GM19043 (cell line): Measurements from ENCODE around the gene TTF2.
"Not testable (repeated sequence)": the region's sequence is repeated elsewhere in the genome, so short reads cannot be mapped to it uniquely, and the experiment has no call there.

Source experiments
- ATAC-seq: cut with Tn5 transposase; IDR thresholded peaks from one replicate; pipeline ENCODE4 v1.9.1; 2021; ENCODE audit warnings: low read depth; ENCODE audit not compliant: unreplicated experiment

TTF2 gene

GRCh38 chr1:117087686-117088085 lies 27.6 kb downstream of the TTF2 start:
- no peak for ATAC-seq

DNA sequence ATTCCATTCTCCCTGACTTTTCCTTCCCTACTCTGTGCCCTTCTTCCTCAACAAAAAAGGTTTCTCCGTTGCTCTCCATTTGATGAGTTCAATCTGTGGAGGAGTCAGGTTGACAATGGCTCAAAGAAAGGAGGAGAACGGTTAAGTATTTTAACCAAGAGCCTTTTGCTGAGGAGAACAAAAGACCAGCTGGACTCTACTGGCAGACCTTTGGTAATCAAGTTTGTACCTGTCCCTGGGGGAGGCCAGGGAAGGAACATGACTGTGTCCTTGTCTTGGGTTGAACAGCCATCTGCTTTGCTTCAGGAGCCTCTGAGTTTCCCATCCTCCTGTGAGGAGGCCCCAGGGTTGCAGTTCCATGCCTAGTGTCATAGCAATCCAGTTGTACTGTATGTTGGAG lies 29.9 kb downstream of the TTF2 start:
- ATAC-seq: no peak

DNA sequence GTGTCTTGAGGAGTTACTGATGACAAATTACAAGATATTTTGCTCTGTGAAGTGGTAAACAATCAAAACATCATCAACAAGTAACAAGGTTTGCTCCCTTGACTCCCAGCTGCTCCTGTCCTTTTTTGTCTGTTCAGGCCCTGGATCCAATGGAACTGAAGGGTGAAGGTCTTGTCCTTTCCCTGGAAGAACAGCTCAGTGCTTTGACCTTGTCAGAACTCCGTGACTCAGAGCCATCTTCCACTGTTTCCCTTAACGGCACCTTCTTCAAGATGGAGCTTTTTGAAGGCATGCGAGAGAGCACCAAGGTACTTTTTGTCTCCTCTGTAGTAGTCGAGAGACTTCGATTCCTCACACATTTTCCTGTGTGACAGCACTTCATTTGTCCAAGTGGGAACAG lies 32.5 kb downstream of the TTF2 start:
- no peak for ATAC-seq

GRCh38 chr1:117093091-117093534 lies 33.0 kb downstream of the TTF2 start:
- ATAC-seq: no peak

DNA sequence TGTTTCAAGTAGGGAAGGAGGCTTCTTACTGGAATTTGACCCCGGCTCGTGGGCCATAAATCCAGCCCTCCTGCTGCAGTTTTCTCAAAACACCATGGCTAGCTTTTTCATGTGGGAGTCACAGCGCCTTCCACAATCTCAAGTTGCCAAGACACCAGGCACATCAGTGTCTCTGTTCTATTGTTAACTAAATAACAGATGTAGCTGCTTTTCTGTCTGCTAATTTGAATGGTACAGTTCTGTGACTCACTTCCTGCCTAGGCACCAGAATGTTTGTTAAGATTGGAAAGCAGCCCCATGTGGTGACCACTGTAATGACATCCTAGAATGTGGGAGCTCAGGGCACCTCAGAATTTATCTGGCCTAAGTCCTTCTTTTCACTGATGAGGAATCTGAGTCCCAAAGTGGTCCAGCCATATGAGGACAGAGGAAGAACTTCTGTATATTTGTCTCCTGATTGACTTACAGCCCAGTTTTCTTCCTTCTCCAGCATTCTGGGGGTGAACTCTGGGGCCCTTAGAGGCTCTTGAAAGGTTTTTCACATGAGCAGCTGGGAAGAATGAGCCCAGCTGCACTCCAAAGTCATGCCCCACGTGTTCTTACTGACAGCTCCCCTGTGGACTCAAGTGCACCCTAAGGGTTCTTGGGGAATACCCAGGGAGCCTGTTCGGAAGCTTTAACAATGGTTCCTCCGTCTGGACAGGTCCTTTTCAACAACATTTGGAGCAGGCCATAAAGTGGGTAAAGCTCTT lies 33.9 kb downstream of the TTF2 start:
- ATAC-seq: peak; percentile 95

DNA sequence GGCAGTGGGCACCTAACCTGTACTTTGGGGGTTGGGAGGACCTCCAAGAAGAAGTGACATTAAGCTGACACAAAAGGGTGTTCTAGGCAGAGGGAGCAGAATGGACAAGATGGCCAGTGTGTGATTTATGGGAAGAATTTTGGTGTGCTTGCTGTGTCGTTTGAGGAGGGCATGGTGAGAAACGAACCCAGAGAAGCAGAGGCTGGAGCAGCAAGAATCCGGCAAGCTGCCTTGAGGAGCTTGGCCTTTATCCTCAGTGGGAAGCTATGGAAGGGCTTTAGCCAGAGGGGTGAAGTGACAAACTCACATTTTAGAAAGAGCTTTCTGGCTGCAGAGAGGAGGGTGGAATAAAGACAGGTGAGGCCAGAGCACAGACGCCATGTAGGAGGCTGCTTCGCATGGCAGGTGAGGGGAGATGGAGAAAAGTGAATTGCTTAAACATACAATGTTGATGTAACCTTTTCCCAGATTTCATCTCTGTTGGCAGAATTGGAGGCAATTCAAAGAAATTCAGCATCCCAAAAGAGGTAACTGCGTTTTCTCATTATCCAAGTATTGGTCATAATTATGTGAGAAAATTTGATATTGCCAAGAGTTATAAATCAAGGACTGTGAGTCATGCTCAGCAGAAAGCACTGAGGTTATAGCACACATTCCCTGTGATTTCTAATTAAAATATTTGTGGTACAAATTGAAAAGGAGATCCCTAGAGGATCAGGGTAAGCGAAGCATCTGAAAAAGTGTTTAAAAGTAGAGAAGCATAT lies 34.9 kb downstream of the TTF2 start:
- ATAC-seq: no peak

DNA sequence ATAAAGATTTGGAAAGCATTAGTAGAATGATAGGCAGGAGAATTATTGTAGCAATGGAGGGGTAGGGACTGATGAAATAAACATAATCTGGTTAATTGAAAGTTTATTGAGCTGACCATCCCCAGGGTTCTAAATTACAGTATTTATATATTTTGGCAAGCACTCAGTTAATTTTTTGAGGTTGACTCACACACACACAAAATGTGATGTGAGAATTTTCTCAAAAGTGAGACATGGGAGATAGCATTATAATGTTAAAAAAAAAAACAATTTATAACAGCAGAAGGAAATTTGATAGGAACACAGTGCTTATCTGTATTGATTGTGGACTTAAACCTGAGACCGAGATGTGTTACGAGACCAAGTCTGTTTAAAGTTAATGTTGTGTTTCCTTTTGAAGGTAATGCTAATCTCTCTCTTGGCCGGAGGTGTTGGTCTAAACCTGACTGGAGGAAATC lies 36.9 kb downstream of the TTF2 start:
- no peak for ATAC-seq

GRCh38 chr1:117097443-117097842 lies 37.3 kb downstream of the TTF2 start:
- no peak for ATAC-seq

DNA sequence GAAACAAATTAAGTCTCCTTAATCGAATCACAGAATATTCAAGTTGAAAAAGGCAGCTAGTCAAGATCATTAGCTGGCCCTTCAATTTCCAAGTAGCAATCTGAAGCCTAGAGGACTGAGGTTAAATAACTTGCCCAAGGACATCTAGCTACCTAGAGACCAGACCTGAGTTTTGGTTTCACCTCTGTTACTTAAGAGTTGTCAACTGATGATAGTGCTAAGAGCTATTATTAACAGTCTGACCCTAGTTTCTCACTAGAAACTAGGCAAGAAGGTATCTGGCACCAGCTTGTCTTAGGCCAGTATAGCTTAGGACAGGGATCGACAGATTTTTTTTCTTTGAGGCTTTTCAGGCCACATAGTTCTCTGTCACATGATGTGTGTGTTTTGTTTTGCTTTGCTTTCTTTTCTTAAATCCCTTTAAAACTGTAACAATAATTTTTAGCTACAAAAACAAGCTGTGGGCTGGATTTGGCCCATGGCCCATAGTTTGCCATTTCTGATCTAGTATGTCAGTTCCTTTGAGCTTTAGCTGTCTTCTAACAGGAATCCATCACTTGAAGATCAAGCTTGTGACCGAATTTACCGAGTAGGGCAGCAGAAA lies 38.3 kb downstream of the TTF2 start:
- no peak for ATAC-seq

DNA sequence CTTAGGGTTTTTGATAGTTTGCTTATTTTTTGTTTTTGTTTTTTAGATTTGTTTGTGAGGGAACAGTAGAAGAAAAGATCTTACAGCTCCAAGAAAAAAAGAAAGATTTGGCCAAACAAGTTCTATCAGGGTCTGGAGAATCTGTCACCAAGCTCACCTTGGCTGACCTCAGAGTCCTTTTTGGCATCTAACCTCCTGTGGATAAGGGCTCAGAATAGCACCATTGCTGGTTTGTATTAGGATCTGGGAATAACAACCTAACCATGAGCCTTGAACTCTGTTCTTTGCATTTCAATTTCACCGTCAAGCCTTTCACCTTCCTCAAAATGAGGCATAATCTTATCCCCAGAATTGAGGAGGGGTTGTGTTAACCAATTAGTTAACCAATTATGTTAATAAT lies 41.2 kb downstream of the TTF2 start:
- ATAC-seq: no peak

GRCh38 chr1:117101858-117102257 lies 41.7 kb downstream of the TTF2 start:
- ATAC-seq: not testable (repeated sequence)

GRCh38 chr1:117104986-117105385 lies 44.9 kb downstream of the TTF2 start:
- no peak for ATAC-seq

DNA sequence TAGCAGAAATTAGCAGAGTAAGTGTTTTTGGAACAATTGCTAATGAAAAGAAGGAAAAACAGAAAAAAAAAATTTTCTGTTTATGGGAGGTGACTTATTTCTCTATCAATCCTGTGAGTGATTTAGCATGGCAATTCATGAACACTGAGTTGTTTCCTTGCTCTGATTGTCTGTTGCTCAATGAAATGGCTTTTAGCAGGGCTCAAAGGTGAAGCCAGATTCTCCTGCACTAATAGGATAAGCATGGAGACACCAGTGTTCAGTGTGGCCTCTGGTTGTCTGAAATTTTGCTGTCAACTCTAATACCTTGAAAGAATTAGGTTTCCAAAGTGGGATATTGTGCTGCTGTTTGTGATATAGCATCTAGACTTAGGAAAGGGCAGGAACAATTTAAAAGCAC lies 45.6 kb downstream of the TTF2 start:
- ATAC-seq: no peak

DNA sequence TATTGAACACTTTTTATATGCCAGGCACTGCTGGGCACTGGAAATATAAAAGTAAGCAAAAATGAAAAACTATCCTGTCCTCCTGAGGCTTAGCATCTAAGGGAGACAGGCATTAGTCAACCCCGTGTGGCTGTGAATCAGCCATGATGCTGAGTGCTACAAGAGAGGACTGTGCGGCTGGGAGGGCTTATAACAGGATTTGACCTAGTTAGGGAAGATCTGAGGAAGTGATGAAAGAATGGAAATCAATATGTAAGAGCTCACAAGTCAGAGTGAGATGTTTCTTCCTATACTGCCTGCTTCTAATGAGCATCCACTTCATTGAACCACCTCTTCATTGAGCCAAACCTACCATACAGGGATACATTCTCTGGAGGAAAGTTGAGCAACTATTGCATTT lies 46.4 kb downstream of the TTF2 start:
- no peak for ATAC-seq

- no peak for ATAC-seq
Observed at GRCh38 chr1:117107364-117107763, 47.2 kb downstream of the TTF2 start.

DNA sequence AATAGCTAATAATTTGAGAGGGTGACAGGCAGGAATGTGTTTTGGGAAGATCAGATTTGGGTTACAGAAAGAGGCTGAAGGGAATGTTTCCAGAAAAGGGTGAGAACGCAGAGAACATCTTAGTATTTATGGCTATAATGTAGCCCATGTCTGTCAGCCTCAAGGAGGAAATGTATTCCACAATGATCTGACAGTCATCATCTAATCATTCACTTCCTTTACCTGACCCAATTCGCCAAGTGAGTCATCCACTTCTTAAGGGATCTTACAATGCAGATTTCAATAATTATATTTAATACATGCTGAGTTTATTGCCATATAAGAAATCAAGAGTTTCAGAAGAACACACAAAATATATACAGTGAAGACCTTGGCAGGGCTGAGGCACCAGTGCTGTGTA lies 50.6 kb downstream of the TTF2 start:
- ATAC-seq: no peak

GRCh38 chr1:117112047-117112717 lies 52.1 kb downstream of the TTF2 start:
- ATAC-seq: no peak

DNA sequence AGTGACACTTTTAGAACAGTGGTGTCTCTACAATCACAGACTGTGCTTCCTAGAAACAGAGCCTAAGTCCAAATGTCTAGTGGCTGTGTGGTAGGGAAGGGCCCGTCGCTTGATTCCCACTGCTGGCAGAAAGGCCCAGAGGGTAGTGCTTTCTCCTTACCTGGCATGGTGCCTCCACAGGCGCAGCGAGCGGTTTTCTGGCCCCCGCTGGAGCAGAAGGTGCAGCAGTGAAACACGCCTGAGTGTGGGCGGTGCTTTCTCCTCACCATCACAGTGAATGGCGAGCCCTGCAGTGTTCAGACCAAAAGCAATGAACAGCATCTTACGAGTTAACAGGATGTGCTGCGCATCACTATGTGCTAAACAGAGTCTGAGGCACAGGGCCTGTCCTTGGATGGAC lies 53.1 kb downstream of the TTF2 start:
- no peak for ATAC-seq

GRCh38 chr1:117114877-117115276 lies 54.8 kb downstream of the TTF2 start:
- ATAC-seq: no peak

DNA sequence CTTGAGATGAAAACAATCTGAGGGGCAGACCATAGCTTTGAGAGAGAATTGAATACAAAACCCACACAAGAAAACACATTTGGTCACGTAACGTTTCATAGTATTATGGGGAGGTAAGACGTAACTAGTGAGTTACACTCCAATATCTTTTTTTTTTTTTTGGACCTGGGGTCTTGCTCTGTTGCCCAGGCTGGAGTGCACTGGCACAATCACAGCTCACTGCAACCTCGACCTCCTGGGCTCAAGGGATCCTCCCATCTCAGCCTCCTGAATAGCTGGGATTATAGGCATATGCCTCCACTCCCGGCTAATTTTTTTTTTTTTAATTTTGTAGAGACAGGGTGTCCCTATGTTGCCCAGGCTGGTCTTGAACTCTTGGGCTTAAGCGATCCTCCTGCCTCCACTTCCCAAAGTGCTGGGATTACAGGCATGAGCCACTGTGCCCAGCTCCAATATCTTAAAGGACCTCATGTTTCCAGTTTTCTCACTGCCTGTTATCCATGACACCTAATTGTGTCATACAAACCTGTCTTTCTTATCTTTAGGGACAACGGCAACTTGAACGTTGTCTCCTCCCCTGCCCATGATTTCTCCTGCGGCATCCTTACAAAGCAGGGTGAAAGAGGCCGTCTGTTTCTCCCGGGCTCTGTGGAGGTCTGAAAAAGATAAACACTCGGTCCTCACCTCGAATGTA lies 56.1 kb downstream of the TTF2 start:
- no peak for ATAC-seq

GRCh38 chr1:117116784-117117130 lies 56.6 kb downstream of the TTF2 start:
- ATAC-seq: no peak
